GM15510 (cell line): Measurements from ENCODE around the gene SETBP1.

Source experiments
- POLR2A ChIP-seq: IDR thresholded peaks from 3 replicates; pipeline ENCODE4 v1.6.1; 2011; ENCODE audit warnings: borderline replicate concordance; ENCODE audit not compliant: insufficient read length; ENCODE audit errors: extremely low read depth

The SETBP1 gene

GRCh38 chr18:44895176-44895798, 214.6 kb downstream of the SETBP1 start:
- TF ChIP-seq POLR2A, result no peak

- TF ChIP-seq POLR2A, result no peak
Measured at GRCh38 chr18:44896846-44897245, 216.2 kb downstream of the SETBP1 start.

- no peak for TF ChIP-seq POLR2A
Measured at GRCh38 chr18:44897411-44897810, 216.7 kb downstream of the SETBP1 start.

GRCh38 chr18:44897816-44898215, 217.1 kb downstream of the SETBP1 start:
- no peak for TF ChIP-seq POLR2A

GRCh38 chr18:44898498-44898897, 217.8 kb downstream of the SETBP1 start:
- no peak for TF ChIP-seq POLR2A

GRCh38 chr18:44899832-44900231, 219.1 kb downstream of the SETBP1 start:
- TF ChIP-seq POLR2A, result no peak

GRCh38 chr18:44900627-44901026, 219.9 kb downstream of the SETBP1 start:
- no peak for TF ChIP-seq POLR2A

- TF ChIP-seq POLR2A, result no peak
Measured at GRCh38 chr18:44901283-44901682, 220.6 kb downstream of the SETBP1 start.

GRCh38 chr18:44903327-44903726, 222.6 kb downstream of the SETBP1 start:
- no peak for TF ChIP-seq POLR2A

- TF ChIP-seq POLR2A, result no peak
Measured at GRCh38 chr18:44904768-44905167, 224.1 kb downstream of the SETBP1 start.

- TF ChIP-seq POLR2A, result no peak
Measured at GRCh38 chr18:44909191-44909719, 228.6 kb downstream of the SETBP1 start.

GRCh38 chr18:44911260-44911659, 230.6 kb downstream of the SETBP1 start:
- no peak for TF ChIP-seq POLR2A

GRCh38 chr18:44911773-44912172, 231.1 kb downstream of the SETBP1 start:
- no peak for TF ChIP-seq POLR2A

GRCh38 chr18:44912740-44913478, 232.2 kb downstream of the SETBP1 start:
- no peak for TF ChIP-seq POLR2A

GRCh38 chr18:44914028-44914427, 233.3 kb downstream of the SETBP1 start:
- no peak for TF ChIP-seq POLR2A

- no peak for TF ChIP-seq POLR2A
Measured at GRCh38 chr18:44915213-44915612, 234.5 kb downstream of the SETBP1 start.

GRCh38 chr18:44915661-44916060, 235.0 kb downstream of the SETBP1 start:
- no peak for TF ChIP-seq POLR2A
